Mesodermal cell (in vitro differentiated cells): ENCODE data around the gene FAM81A.
"Not testable (repeated sequence)": the region's sequence is repeated elsewhere in the genome, so short reads cannot be mapped to it uniquely, and the experiment has no call there.

Experiments
- H3K27ac ChIP-seq: 2 replicates; pipeline ENCODE4 v1.7.0; 2013; ENCODE audit warnings: mild to moderate bottlenecking, low read depth, low read length, moderate library complexity; ENCODE audit not compliant: severe bottlenecking
- H3K36me3 ChIP-seq: 2 replicates; pipeline ENCODE4 v1.7.1; 2013; ENCODE audit warnings: mild to moderate bottlenecking, low read length, moderate library complexity; ENCODE audit not compliant: control insufficient read depth, insufficient read depth
- H3K4me1 ChIP-seq: one replicate; pipeline ENCODE4 v1.7.1; 2013; ENCODE audit warnings: mild to moderate bottlenecking, low read length; ENCODE audit not compliant: insufficient read depth, control insufficient read depth, poor library complexity, severe bottlenecking
- H3K4me3 ChIP-seq: 2 replicates; pipeline ENCODE4 v1.7.0; 2013; ENCODE audit warnings: low read length, control low read depth, mild to moderate bottlenecking; ENCODE audit not compliant: insufficient read depth, poor library complexity, severe bottlenecking; ENCODE audit errors: extremely low read depth
- H3K9me3 ChIP-seq: 2 replicates; pipeline ENCODE4 v1.7.1; 2013; ENCODE audit warnings: mild to moderate bottlenecking, low read length, moderate library complexity; ENCODE audit not compliant: control insufficient read depth
- WGBS, 2 experiments: methylation state at CpG; one replicate each; pipeline ENCODE4 v1.1.5; 2013; ENCODE audit warnings: missing lambda C conversion rate in 2 of 2; ENCODE audit not compliant: insufficient coverage in 2 of 2; 5-methylcytosine and 5-hydroxymethylcytosine counted together

FAM81A gene

DNA sequence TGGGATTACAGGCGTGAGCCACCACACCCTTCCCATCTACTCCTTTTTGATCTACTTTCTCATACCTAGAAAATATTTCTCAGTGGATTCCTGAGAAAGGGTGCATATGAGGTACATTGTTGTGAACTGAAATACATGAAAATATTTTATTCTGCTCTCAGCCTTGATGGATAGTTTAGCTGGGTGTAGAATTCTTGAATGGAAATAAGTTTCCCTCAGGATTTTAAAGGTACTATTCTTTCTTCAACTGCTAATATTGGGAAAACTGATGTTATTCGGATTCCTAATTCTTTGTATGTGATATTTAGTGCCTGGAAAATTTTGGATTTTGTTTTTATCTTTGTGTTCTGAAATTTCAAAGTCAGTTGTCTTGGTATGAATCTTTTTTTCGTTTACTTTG lies 9.1 kb upstream of the FAM81A start:
- H3K27ac ChIP-seq, H3K36me3 ChIP-seq, H3K4me1 ChIP-seq, H3K4me3 ChIP-seq, H3K9me3 ChIP-seq: not testable (repeated sequence)
- 100% methylated on average over 1 of the region's 3 CpGs for WGBS, 2 experiments

DNA sequence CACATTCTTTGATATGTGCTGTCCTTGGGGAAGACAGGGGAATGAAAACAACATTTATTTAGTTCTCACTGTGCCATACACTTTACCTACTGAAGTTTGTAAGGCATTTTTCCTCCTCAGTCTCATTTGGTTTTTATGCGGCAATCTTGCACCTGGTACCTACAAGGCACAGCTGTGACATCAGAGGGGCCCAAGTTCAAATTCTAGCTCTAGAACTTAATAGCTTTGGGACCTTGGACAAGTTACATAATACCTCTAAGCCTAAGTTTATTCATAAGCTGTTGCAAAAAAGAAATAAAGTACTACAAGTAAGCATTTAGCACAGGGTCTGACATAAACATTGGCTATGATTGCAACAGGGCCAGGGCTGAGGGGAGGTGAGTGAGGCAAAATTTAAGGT lies 5.6 kb upstream of the FAM81A start:
- peaks cover 4% of the 10 kb centered on the region for H3K9me3 ChIP-seq
- H3K4me1 ChIP-seq: no peaks in the 10 kb centered on the region
- H3K36me3 ChIP-seq: no peaks in the 10 kb centered on the region
- no peak overlapping the region for H3K27ac ChIP-seq
- 100% methylated on average over 1 of the region's 1 CpG for WGBS, 2 experiments
- no peak overlapping the region for H3K4me3 ChIP-seq

DNA sequence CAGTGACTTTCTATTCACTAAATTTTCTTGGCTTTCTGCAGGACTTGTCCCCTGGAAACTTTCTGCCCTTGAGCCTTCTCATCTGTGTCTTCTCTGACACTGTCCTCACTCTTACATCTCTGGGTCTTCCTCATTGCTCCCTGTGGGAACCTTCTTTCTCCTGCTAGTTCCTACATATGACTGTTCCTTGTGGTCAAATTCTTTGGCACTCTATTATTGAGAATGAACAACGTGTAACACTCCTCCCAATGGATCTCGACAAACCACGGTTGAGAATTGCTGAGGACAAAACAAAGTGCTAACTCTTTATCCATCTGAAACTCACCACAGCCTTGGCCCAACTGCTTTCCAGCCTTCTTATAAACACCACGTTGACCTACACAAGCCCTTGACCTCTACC lies 3.5 kb upstream of the FAM81A start:
- Histone ChIP-seq H3K4me3 (no peak overlapping the region), H3K36me3 (no peaks in the 10 kb centered on the region), H3K9me3 (no peaks in the 10 kb centered on the region), H3K4me1 (peaks cover 3% of the 10 kb centered on the region), H3K27ac (no peak overlapping the region)
- WGBS, 2 experiments: 79 to 83% methylated on average over 4 of the region's 4 CpGs

DNA sequence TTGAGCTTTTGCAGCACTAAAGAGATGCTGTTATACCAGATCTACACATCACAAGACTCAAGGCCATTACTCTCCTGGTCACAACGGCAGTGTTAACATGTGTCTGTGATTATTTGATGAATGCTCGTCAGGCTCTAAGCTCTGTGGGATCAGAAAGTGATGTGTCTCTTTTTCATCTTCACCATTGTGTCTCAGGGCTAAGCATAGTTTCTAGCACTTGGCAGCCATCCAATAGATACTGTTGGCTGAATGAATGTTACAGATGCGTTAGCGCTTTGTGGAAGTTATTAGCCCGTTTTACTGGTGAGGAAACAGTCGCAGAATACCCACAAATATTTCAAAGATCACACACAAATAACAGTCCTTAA lies 1.2 kb upstream of the FAM81A start:
- H3K9me3 ChIP-seq: no peaks in the 10 kb centered on the region
- peaks cover 3% of the 10 kb centered on the region for H3K4me1 ChIP-seq
- no peaks in the 10 kb centered on the region for H3K36me3 ChIP-seq
- no peak overlapping the region for H3K4me3 ChIP-seq
- WGBS, 2 experiments: no CpG with 5 or more reads among the region's 6 CpGs
- H3K27ac ChIP-seq: no peak overlapping the region

DNA sequence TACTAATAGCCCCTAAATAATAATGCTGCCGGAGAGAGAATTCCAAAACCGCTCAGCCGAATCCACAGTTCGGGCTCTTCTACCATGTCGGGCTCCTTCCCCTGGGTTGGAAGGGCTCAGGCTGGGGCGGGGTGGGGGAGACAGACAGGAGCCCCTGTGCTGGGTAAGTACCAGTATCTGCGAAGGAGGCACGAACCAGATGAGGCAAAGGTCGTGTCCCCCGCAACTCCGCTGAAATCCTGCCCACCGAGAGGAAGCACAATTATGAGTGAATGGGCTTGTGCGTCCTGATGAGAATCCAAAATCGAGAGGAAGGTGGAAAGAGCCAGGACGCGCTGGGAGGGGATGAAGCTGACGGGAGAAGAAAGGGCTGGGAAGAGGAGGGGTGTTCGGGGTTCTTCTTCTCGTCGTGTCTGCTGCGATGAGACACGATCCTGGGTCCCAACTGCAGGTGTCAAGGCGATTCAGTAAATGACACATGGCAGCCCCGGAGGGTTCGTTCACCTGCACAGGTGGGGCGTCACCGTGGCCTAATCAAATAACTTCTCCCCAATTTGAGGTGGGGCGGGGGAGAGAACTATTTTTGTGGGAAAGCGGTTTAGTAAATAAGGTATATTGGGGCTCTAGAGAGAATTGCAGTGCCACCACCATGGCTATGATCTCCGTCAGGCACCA lies 707 bp upstream of the FAM81A start:
- 5 to 7% methylated on average over 18 to 20 of the region's 30 CpGs for WGBS, 2 experiments
- H3K27ac ChIP-seq: no peak overlapping the region

DNA sequence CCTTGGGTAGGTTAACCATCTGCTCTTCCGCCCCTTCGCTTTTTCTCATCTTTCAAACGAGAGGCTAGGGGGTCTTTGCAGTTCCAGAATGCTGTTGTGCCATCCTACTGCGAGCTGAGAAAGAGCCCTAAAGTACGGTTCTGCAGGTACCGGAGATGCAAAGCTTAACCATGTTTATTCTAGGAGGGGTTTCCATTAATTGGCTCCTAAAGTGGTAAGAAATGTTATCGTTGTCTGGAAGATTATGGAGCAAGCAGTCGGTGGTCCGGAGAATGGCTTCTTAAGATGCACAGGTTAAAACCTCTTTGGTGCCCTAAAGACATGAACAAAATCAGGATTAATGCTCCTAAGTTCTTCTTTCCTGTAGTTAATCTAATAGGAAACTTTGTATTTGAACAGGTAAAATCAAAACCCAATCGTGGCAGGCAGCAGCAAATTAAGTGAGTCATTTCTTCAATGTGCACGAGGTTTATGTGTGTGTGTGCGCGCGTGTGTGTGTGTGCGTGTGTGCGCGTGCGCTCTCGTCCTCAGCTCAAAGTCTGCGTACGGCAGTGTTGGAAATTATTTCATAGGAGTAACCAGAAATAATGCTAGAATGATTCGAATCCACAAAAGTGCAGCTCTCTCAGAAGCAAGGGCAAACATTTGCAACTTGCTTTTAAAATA lies 772 bp downstream of the FAM81A start:
- H3K4me3 ChIP-seq: peak overlapping the region; percentile 41
- no peak overlapping the region for H3K27ac ChIP-seq
- H3K36me3 ChIP-seq: no peaks in the 10 kb centered on the region
- no peaks in the 10 kb centered on the region for H3K9me3 ChIP-seq
- WGBS, 2 experiments: 74 to 89% methylated on average over 18 to 19 of the region's 22 CpGs
- H3K4me1 ChIP-seq: peaks cover 3% of the 10 kb centered on the region

More for the DNA sequence above, 707 bp upstream of the FAM81A start:
- no peaks in the 10 kb centered on the region for H3K9me3 ChIP-seq
- H3K4me3 ChIP-seq: peak overlapping the region; percentile 33
- peaks cover 3% of the 10 kb centered on the region for H3K4me1 ChIP-seq
- H3K36me3 ChIP-seq: no peaks in the 10 kb centered on the region

DNA sequence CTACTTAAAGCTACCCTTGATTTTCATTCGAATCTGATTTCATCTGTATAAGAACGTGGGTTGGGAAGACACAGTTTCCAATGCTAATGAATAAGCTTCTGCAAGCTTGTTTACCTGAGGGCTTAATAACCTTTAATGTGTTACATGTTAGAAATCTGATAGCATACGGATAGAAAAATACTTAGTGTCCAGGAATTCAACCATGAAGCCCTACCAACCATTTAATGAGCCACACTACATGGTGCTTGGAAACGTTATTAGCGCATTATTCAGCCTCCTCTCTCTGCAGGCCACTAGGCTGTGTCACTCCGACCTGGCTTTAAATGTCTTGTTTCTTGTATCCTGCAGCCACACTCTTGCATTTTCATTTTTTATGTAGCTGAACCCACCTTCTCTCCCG lies 1.6 kb downstream of the FAM81A start:
- no peak overlapping the region for H3K27ac ChIP-seq
- no peaks in the 10 kb centered on the region for H3K9me3 ChIP-seq
- H3K4me3 ChIP-seq: no peak overlapping the region
- H3K36me3 ChIP-seq: no peaks in the 10 kb centered on the region
- WGBS, 2 experiments: 87 to 91% methylated on average over 4 of the region's 7 CpGs
- peaks cover 3% of the 10 kb centered on the region for H3K4me1 ChIP-seq

DNA sequence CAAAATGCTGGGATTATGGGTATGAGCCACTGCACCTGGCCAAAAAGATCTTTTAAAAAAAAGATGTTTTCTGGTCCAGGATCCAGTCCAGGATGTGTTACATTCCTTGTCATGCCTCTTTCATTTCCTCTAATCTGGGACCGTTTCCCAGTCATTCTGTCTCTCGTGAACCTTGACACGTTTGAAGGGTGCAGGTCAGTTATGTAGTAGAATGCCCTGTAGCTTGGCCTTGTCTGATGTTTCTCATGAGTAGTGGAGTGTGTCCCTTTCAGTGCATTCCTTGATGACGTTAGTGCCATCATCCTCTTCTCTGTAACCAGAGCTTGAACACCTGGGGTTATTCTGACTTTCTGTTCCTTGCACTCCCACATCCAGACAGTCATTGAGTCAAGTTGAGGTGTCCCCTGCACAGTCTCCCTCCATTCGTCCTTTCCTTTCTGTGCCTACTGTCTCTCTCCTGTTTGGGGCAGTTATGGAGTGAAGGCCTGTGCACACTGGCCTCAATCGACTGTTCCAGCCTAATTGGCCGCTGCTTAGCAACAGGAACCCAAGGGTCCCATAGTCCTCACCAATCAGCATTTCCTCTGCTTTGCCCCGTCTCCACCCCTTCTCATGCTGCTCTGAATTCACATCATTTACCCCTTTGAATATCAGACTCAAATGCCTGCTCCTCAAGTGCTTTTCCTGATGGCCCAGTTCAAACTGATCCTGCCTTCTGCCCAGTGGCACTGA lies 5.5 kb downstream of the FAM81A start:
- H3K36me3 ChIP-seq: no peaks in the 10 kb centered on the region
- WGBS, 2 experiments: 82% methylated on average over 5 to 6 of the region's 8 CpGs
- H3K27ac ChIP-seq: no peak overlapping the region
- no peak overlapping the region for H3K4me3 ChIP-seq
- no peaks in the 10 kb centered on the region for H3K4me1 ChIP-seq
- H3K9me3 ChIP-seq: no peaks in the 10 kb centered on the region

DNA sequence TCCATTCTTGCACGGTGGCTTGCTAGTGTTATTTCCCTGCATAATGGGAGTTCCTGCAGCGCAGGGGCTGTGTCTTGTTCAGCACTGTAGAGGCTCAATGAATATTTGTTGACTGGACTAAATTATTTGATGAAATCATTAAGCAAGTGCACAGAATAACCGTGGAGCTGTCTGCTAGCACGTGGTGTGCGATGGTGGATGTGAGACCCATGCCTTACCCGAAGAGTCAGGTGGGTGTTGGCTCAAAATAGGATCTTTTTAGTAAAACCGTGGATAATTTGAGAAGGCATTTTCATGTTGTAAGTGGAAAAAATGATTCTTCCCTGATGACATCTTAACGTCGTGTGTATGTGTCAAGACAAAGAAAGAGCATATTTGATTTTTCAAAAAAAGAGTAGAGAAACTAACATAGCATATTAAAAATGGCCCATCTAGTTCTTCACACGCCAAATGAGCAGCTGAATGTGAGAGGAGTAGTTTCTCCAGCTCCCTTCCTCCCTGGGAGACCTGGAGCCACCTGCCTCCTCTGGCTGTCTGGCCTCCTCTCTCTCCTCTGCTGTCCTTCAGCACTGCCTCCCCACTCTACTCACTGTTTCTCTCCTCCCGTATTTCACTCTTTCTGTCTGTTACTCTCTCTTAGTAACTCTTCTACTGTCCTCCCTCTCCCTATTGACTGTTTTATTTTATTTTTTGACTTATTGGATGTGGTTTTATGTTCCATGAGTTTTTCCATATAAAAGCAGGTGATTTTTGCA lies 6.3 kb downstream of the FAM81A start:
- WGBS, 2 experiments: 80 to 83% methylated on average over 10 of the region's 11 CpGs
- Histone ChIP-seq H3K4me3 (no peak overlapping the region), H3K9me3 (no peaks in the 10 kb centered on the region), H3K4me1 (no peaks in the 10 kb centered on the region), H3K36me3 (no peaks in the 10 kb centered on the region), H3K27ac (no peak overlapping the region)

DNA sequence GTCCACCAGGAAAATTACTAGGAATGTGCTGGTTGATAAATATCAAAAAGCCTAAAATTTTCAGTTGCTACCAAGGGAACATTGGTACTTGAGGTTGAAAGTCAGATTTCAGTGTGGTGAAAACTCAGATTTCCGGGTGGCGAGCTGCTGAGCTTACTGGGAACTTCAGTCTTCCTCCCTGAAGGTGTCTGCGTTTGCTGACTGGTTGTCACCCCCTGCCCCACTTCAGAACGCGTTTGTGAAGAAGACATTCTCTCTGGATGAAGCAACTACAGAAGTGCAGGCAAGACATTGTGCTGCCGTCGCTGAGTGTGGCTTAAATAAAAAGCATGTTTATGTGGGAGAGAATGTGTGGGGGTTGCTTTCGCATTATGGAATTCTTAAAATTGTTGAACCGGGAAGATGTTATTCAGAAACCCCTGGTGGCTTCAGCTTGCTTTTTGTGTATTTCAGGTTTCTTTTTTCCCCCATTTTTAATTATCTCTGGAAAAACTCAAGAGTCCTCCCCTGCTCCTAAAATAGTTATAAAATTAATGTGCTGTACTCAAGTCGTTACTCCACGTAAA lies 7.1 kb downstream of the FAM81A start:
- H3K27ac ChIP-seq: no peak overlapping the region
- no peak overlapping the region for H3K4me3 ChIP-seq
- no peaks in the 10 kb centered on the region for H3K36me3 ChIP-seq
- H3K9me3 ChIP-seq: no peaks in the 10 kb centered on the region
- WGBS, 2 experiments: 68 to 72% methylated on average over 7 to 8 of the region's 11 CpGs
- no peaks in the 10 kb centered on the region for H3K4me1 ChIP-seq
